ENCODE data around the gene NUFIP1. TPM values are rescaled to one million over a fixed set of nuclear protein-coding genes. Genes with fewer than 3 reads are reported as not detected.

Gene NUFIP1
- 3.1 and 4.1 TPM in 2 replicates for total RNA-seq (2014; rRNA removed; shearing (Covaris generic))

DNA sequence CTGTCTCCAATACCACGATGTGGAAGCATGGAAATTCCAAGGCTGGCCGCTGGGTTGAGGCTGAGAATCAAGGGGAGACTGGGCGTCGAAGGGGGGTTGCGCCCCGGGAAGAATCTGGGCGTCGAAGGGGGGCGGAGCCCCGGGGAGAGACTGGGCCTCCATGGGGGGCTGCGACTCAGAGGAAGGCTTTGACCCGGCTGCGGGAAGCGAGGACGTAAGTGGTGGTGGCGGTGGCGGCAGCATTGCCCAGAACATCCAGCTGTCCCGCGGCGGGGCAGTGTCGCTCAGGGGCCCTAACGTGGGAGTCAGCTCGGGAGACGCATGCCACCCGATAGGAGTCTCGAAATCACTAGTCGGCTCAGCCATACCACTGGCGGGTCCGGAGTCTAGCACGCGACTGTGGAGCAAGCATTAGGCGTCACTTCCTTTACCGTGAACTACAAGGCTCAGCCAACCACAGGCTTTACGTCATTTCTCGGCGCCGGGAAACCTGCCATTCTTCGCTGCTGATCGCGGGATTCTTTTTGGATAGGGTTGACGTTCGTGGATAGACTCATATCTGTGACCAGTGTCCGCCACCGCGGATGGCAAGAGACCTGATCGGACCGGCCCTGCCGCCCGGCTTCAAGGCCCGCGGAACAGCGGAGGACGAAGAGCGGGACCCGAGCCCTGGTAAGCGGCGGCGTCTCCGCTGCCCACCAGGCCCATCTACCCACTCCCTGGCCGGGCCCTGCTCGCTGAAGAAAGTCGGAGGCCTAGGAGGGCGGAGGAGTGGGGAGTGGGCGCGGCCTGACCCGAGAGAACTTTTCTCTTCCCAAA, at the start of gene NUFIP1, which contains the start of gene GPALPP1:
Gene NUFIP1, minus strand, starts transcription at position 401 of the 819 bp plus-strand sequence. Its CDS starts 35 bp downstream, at position 366.
Gene GPALPP1, plus strand, starts transcription at position 468 of the 819 bp plus-strand sequence. Its CDS starts 117 bp downstream, at position 585.

Small RNA genes within 50 kb of the gene (small RNA-seq; reads per million reads assigned to genes)
- 0.13 reads per million for gene RN7SL49P

Other genes starting within 250 kb of the NUFIP1 start
- 22.4 and 27.5 TPM in 2 replicates for gene GPALPP1, start 67 bp upstream of the NUFIP1 start, total RNA-seq (2014; rRNA removed; shearing (Covaris generic))
- gene GTF2F2, start 131.0 kb upstream of the NUFIP1 start, total RNA-seq (2014; rRNA removed; shearing (Covaris generic)) = 30.9 and 37.5 TPM in 2 replicates
- gene KCTD4, start 211.6 kb upstream of the NUFIP1 start, total RNA-seq (2014; rRNA removed; shearing (Covaris generic)) = not detected in 2 replicates